ENCODE data around the gene FARS2.

DNA sequence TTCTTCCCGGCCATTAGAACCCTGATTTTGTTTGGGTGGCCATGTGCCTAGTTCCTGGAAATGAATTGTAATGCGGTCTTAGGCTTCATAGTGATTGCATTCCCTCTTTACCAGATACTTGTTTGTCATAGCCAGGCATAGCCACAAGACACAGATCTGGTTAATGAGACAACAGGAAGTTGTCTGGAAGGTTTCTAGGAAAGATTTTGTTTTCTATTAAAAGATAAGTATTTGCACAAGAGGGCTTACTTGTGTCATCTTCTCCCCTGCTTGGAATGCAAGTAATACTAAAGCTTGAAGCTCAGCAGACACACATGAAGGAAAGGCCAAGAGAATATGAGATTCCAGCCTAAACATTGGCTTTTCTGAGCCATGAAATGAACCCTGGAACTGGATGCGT lies 12.9 kb downstream of the FARS2 start:
- TF ChIP-seq, protein P1, sequence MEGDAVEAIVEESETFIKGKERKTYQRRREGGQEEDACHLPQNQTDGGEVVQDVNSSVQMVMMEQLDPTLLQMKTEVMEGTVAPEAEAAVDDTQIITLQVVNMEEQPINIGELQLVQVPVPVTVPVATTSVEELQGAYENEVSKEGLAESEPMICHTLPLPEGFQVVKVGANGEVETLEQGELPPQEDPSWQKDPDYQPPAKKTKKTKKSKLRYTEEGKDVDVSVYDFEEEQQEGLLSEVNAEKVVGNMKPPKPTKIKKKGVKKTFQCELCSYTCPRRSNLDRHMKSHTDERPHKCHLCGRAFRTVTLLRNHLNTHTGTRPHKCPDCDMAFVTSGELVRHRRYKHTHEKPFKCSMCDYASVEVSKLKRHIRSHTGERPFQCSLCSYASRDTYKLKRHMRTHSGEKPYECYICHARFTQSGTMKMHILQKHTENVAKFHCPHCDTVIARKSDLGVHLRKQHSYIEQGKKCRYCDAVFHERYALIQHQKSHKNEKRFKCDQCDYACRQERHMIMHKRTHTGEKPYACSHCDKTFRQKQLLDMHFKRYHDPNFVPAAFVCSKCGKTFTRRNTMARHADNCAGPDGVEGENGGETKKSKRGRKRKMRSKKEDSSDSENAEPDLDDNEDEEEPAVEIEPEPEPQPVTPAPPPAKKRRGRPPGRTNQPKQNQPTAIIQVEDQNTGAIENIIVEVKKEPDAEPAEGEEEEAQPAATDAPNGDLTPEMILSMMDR (IDR thresholded peaks at IDR 0.05): no peak
- TF ChIP-seq FOXM1 (IDR thresholded peaks at IDR 0.05; ENCODE audit: low read depth) (no peak), YY1 (IDR thresholded peaks at IDR 0.05; ENCODE audit: low read depth) (no peak), RAD21 (IDR thresholded peaks at IDR 0.05; ENCODE audit: low read length) (no peak), SMC3 (IDR thresholded peaks at IDR 0.05; ENCODE audit: low read depth, low read length) (no peak), POLR2AphosphoS5 (IDR thresholded peaks at IDR 0.05; ENCODE audit: low read depth, low read length) (no peak)
